AG09309 (cell line): ENCODE data around the gene TUBB.

ENCODE experiments used
- DNase-seq: peaks from one replicate; pipeline ENCODE4 v3.0.0-alpha.2; 2010; ENCODE audit warnings: low read depth
- H3K4me3 ChIP-seq: 2 replicates; pipeline ENCODE4 v1.5.1; 2011; ENCODE audit warnings: mild to moderate bottlenecking, low read depth, low read length, moderate library complexity; ENCODE audit not compliant: control insufficient read depth
- CTCF ChIP-seq: IDR thresholded peaks from 2 replicates; pipeline ENCODE4 v1.5.1; 2011; ENCODE audit warnings: mild to moderate bottlenecking, low read depth, low read length, inconsistent platforms; ENCODE audit not compliant: insufficient read depth, control insufficient read depth; ENCODE audit errors: missing control alignments

TUBB gene

GRCh38 chr6:30700340-30700739 is 19.8 kb upstream of the TUBB start:
- TF ChIP-seq CTCF = no peak
- no peak for DNase-seq
- H3K4me3 ChIP-seq = no peak overlapping the region

- H3K4me3 ChIP-seq = no peak overlapping the region
- DNase-seq = no peak
- TF ChIP-seq CTCF = no peak
Measured at GRCh38 chr6:30703011-30703410, 17.1 kb upstream of the TUBB start.

GRCh38 chr6:30703821-30704220 is 16.3 kb upstream of the TUBB start:
- TF ChIP-seq CTCF = no peak
- H3K4me3 ChIP-seq = no peak overlapping the region
- no peak for DNase-seq

- DNase-seq = no peak
- TF ChIP-seq CTCF = no peak
- H3K4me3 ChIP-seq = no peak overlapping the region
Measured at GRCh38 chr6:30705620-30706019, 14.5 kb upstream of the TUBB start.

- DNase-seq = no peak
- no peak overlapping the region for H3K4me3 ChIP-seq
- no peak for TF ChIP-seq CTCF
Measured at GRCh38 chr6:30707281-30707850, 12.8 kb upstream of the TUBB start.

- no peak for DNase-seq
- no peak overlapping the region for H3K4me3 ChIP-seq
- no peak for TF ChIP-seq CTCF
Measured at GRCh38 chr6:30709101-30709868, 10.9 kb upstream of the TUBB start.
